Astrocyte (in vitro differentiated cells and primary cell): ENCODE measurements around the gene MYO1E.

ENCODE experiments used
- EZH2 ChIP-seq: IDR thresholded peaks from 2 replicates; pipeline ENCODE4 v1.6.1; 2012; ENCODE audit warnings: mild to moderate bottlenecking, low read length, inconsistent platforms; ENCODE audit not compliant: insufficient read depth
- TF ChIP-seq, protein P1 (sequence below): IDR thresholded peaks from 2 replicates; pipeline ENCODE4 v1.5.1; 2011; ENCODE audit warnings: low read depth, mild to moderate bottlenecking, inconsistent platforms, low read length, moderate library complexity; ENCODE audit not compliant: insufficient read depth

DNA sequence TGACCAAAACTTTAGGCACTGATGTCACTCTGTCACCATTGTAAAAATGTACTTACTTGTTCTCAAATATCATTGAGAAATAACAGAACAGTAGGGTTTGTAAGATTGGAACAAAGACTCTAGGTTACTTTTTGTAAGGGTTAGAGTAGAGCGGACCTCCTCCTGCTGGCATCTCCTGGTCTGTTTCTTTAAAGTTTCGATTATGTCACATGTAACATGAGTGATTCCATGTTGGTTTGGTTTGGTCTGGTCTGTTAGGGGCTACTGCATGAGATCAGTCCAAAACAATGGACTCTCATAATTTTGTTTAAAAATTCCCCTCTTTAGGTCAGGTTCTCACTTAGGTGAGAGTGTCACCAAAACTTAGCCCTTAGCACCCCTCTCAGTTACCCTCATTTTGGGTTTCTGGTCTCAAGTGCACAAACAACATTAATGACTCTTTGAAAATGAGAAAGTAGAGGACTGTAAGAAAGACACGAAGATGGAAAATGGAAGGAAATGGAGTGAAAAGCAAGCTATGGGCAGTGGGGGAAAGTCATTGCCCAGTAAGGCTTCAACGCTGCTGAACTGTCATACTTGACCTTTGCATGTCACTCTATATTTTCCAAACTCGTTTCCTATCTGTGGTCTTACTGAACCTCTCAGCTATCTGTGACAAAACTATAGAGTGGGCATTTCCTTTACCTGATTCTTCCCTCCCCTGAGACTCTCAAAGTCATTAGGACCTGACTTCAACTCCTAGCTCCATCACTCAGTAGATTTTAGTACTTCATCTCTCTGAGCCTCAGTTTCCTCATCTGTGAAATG, 113.3 kb downstream of the MYO1E start:
- TF ChIP-seq, protein P1, sequence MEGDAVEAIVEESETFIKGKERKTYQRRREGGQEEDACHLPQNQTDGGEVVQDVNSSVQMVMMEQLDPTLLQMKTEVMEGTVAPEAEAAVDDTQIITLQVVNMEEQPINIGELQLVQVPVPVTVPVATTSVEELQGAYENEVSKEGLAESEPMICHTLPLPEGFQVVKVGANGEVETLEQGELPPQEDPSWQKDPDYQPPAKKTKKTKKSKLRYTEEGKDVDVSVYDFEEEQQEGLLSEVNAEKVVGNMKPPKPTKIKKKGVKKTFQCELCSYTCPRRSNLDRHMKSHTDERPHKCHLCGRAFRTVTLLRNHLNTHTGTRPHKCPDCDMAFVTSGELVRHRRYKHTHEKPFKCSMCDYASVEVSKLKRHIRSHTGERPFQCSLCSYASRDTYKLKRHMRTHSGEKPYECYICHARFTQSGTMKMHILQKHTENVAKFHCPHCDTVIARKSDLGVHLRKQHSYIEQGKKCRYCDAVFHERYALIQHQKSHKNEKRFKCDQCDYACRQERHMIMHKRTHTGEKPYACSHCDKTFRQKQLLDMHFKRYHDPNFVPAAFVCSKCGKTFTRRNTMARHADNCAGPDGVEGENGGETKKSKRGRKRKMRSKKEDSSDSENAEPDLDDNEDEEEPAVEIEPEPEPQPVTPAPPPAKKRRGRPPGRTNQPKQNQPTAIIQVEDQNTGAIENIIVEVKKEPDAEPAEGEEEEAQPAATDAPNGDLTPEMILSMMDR = no peak
- TF ChIP-seq EZH2 = no peak
